ENCODE measurements around the gene MAMLD1. TPM values are rescaled to one million over a fixed set of nuclear protein-coding genes. Genes with fewer than 3 reads are reported as not detected.

The MAMLD1 gene
- total RNA-seq, 1 donor from 2014 or later, result 5.0 TPM

GRCh38 chrX:150460781-150461180 is 97.7 kb downstream of the MAMLD1 start:
- Histone ChIP-seq H3K4me1 (no peaks in the 10 kb centered on the region), H3K9me3 (no peaks in the 10 kb centered on the region), H3K27me3 (no peaks in the 10 kb centered on the region), H3K36me3 (no peaks in the 10 kb centered on the region), H3K27ac (no peak overlapping the region), H3K4me3 (no peak overlapping the region)
- TF ChIP-seq CTCF (IDR thresholded peaks at IDR 0.05), result no peak
- intact Hi-C loops (cut with DNase I), result no loop called here
- ATAC-seq (no peak), DNase-seq (no peak)

- Histone ChIP-seq H3K4me3 (no peak overlapping the region), H3K27ac (no peak overlapping the region), H3K9me3 (no peaks in the 10 kb centered on the region), H3K36me3 (no peaks in the 10 kb centered on the region), H3K27me3 (no peaks in the 10 kb centered on the region), H3K4me1 (no peaks in the 10 kb centered on the region)
- intact Hi-C loops (cut with DNase I), result no loop called here
- no peak for ATAC-seq
- no peak for DNase-seq
- TF ChIP-seq CTCF (IDR thresholded peaks at IDR 0.05), result no peak
Observed at GRCh38 chrX:150463566-150463965, 100.4 kb downstream of the MAMLD1 start.

GRCh38 chrX:150464001-150464400 is 100.9 kb downstream of the MAMLD1 start:
- Histone ChIP-seq H3K4me3 (no peak overlapping the region), H3K27me3 (no peaks in the 10 kb centered on the region), H3K27ac (no peak overlapping the region), H3K4me1 (no peaks in the 10 kb centered on the region), H3K36me3 (no peaks in the 10 kb centered on the region), H3K9me3 (no peaks in the 10 kb centered on the region)
- no peak for TF ChIP-seq CTCF (IDR thresholded peaks at IDR 0.05)
- ATAC-seq, result no peak
- DNase-seq, result no peak
- intact Hi-C loops (cut with DNase I), result no loop called here

- ATAC-seq (no peak), DNase-seq (no peak)
- Histone ChIP-seq H3K4me3 (no peak overlapping the region), H3K4me1 (no peaks in the 10 kb centered on the region), H3K9me3 (no peaks in the 10 kb centered on the region), H3K36me3 (no peaks in the 10 kb centered on the region), H3K27me3 (no peaks in the 10 kb centered on the region), H3K27ac (no peak overlapping the region)
- intact Hi-C loops (cut with DNase I), result no loop called here
- TF ChIP-seq CTCF (IDR thresholded peaks at IDR 0.05), result no peak
Observed at GRCh38 chrX:150465326-150465725, 102.2 kb downstream of the MAMLD1 start.

GRCh38 chrX:150465881-150466775 is 103.0 kb downstream of the MAMLD1 start:
- no peak for DNase-seq
- Histone ChIP-seq H3K4me1 (no peaks in the 10 kb centered on the region), H3K27me3 (no peaks in the 10 kb centered on the region), H3K4me3 (no peak overlapping the region), H3K36me3 (no peaks in the 10 kb centered on the region), H3K27ac (no peak overlapping the region), H3K9me3 (no peaks in the 10 kb centered on the region)
- TF ChIP-seq CTCF (IDR thresholded peaks at IDR 0.05), result no peak
- ATAC-seq, result no peak
- intact Hi-C loops (cut with DNase I), result no loop called here
